GM19238 (cell line): ENCODE measurements around the gene TDRD12.
"Not testable (repeated sequence)": the region's sequence is repeated elsewhere in the genome, so short reads cannot be mapped to it uniquely, and the experiment has no call there.

Experiments used
- DNase-seq: peaks from one replicate; pipeline ENCODE4 v3.0.0; 2011; ENCODE audit warnings: low spot score; ENCODE audit not compliant: insufficient read length

Gene TDRD12

GRCh38 chr19:32693151-32694108, 26.1 kb upstream of the TDRD12 start:
- not testable (repeated sequence) for DNase-seq

GRCh38 chr19:32694316-32694715, 25.3 kb upstream of the TDRD12 start:
- not testable (repeated sequence) for DNase-seq

GRCh38 chr19:32694851-32695250, 24.7 kb upstream of the TDRD12 start:
- DNase-seq: not testable (repeated sequence)

GRCh38 chr19:32695506-32695905, 24.1 kb upstream of the TDRD12 start:
- DNase-seq: not testable (repeated sequence)

GRCh38 chr19:32696771-32697170, 22.8 kb upstream of the TDRD12 start:
- DNase-seq: not testable (repeated sequence)

GRCh38 chr19:32700129-32700528, 19.4 kb upstream of the TDRD12 start:
- not testable (repeated sequence) for DNase-seq

GRCh38 chr19:32702010-32702409, 17.6 kb upstream of the TDRD12 start:
- DNase-seq: no peak

GRCh38 chr19:32704006-32704405, 15.6 kb upstream of the TDRD12 start:
- not testable (repeated sequence) for DNase-seq

- no peak for DNase-seq
Observed at GRCh38 chr19:32708457-32708856, 11.1 kb upstream of the TDRD12 start.

- no peak for DNase-seq
Observed at GRCh38 chr19:32709032-32709431, 10.5 kb upstream of the TDRD12 start.

GRCh38 chr19:32711747-32712146, 7.8 kb upstream of the TDRD12 start:
- DNase-seq: no peak

- not testable (repeated sequence) for DNase-seq
Observed at GRCh38 chr19:32716203-32716602, 3.4 kb upstream of the TDRD12 start.

- no peak for DNase-seq
Observed at GRCh38 chr19:32717496-32717895, 2.1 kb upstream of the TDRD12 start.

- DNase-seq: no peak
Observed at GRCh38 chr19:32718286-32718685, 1.3 kb upstream of the TDRD12 start.

- no peak for DNase-seq
Observed at GRCh38 chr19:32720216-32720935, 809 bp downstream of the TDRD12 start.

GRCh38 chr19:32720936-32721250, 1.3 kb downstream of the TDRD12 start:
- DNase-seq: no peak

GRCh38 chr19:32735936-32736335, 16.4 kb downstream of the TDRD12 start:
- DNase-seq: no peak

- DNase-seq: no peak
Observed at GRCh38 chr19:32743021-32743420, 23.5 kb downstream of the TDRD12 start.

GRCh38 chr19:32743447-32743846, 23.9 kb downstream of the TDRD12 start:
- no peak for DNase-seq

GRCh38 chr19:32744555-32745325, 25.2 kb downstream of the TDRD12 start:
- DNase-seq: no peak

GRCh38 chr19:32745594-32746251, 26.2 kb downstream of the TDRD12 start:
- not testable (repeated sequence) for DNase-seq
